Vagina (tissue), 2 donors: ENCODE data around the gene CLDN16. TPM values are rescaled to one million over a fixed set of nuclear protein-coding genes. Genes with fewer than 3 reads are reported as not detected.

Experiments
- DNase-seq, 2 donors: peaks; one replicate each; pipeline ENCODE4 v3.0.0-alpha.2; 2017; ENCODE audit errors: extremely low spot score in 2 of 2
- H3K27ac ChIP-seq: fragments of 200-600 bp; sonication (generic); one replicate; pipeline ENCODE4 v1.5.1; 2019
- H3K27me3 ChIP-seq: fragments of 200-600 bp; sonication (generic); one replicate; pipeline ENCODE4 v1.5.1; 2019
- H3K36me3 ChIP-seq, 2 donors: fragments of 200-600 bp; sonication (generic); one replicate each; pipeline ENCODE4 v1.5.1; 2017 to 2019
- H3K4me1 ChIP-seq: fragments of 200-600 bp; sonication (generic); one replicate; pipeline ENCODE4 v1.5.1; 2019
- H3K4me3 ChIP-seq, 2 donors: fragments of 200-600 bp; sonication (generic); 1 replicate in 1 of 2; 2 replicates in 1 of 2; pipeline ENCODE4 v1.5.1; 2016 to 2019
- H3K9me3 ChIP-seq: fragments of 200-600 bp; sonication (generic); one replicate; pipeline ENCODE4 v1.5.1; 2019
- CTCF ChIP-seq, 3 experiments: fragments of 450-650 bp in 2 of 3; fragments of 200-600 bp in 1 of 3; sonication (generic) in 1 of 3; IDR thresholded peaks; one replicate each; pipeline ENCODE4 v1.5.1; 2017 to 2019; ENCODE audit warnings: antibody characterized with exemption in 3 of 3, mild to moderate bottlenecking in 2 of 3, moderate library complexity in 2 of 3
- POLR2A ChIP-seq, 2 donors: fragments of 450-650 bp; IDR thresholded peaks; one replicate each; pipeline ENCODE4 v1.6.1; 2017; ENCODE audit warnings: antibody characterized with exemption in 2 of 2, mild to moderate bottlenecking in 2 of 2, moderate library complexity in 2 of 2
- POLR2AphosphoS5 ChIP-seq, 2 donors: sonication (generic); formaldehyde crosslinking; IDR thresholded peaks; one replicate each; pipeline ENCODE4 v1.9.0; 2017; ENCODE audit warnings: antibody characterized with exemption in 2 of 2, mild to moderate bottlenecking in 2 of 2, low read depth in 1 of 2; ENCODE audit not compliant: insufficient read depth in 1 of 2
- intact Hi-C: fragments of 100-400 bp; cut with DNase I; formaldehyde crosslinking; loops from one replicate; pipeline ENCODE4 v1.15.1; 2023
- total RNA-seq: library from RNA; depleted of rRNA; stranded (reverse); fragments of >200 nt; gene quantifications from one replicate; pipeline ENCODE4 v1.2.3, GENCODE V29; 2016

CLDN16 gene
- total RNA-seq, 1 donor from 2014 or later, result 0.49 TPM

- H3K27ac ChIP-seq, result no peak overlapping the region
- H3K4me3 ChIP-seq, result no peak overlapping the region
- TF ChIP-seq POLR2AphosphoS5 (IDR thresholded peaks at IDR 0.05; ENCODE audit: insufficient read depth in 1 of 2, low read depth in 1 of 2), result no peak
- TF ChIP-seq POLR2A (IDR thresholded peaks at IDR 0.05), result no peak
- no peak for TF ChIP-seq CTCF (IDR thresholded peaks at IDR 0.05)
- no peaks in the 10 kb centered on the region for H3K27me3 ChIP-seq
- no peaks in the 10 kb centered on the region for H3K9me3 ChIP-seq
- no peaks in the 10 kb centered on the region for H3K36me3 ChIP-seq
- H3K4me1 ChIP-seq, result no peaks in the 10 kb centered on the region
- intact Hi-C loops, result no loop called here
- no peak for DNase-seq
Observed at GRCh38 chr3:190444006-190444405, 56.0 kb downstream of the CLDN16 start.

GRCh38 chr3:190444576-190445145, 56.7 kb downstream of the CLDN16 start:
- no peaks in the 10 kb centered on the region for H3K27me3 ChIP-seq
- no peak for DNase-seq
- TF ChIP-seq POLR2AphosphoS5 (IDR thresholded peaks at IDR 0.05; ENCODE audit: insufficient read depth in 1 of 2, low read depth in 1 of 2) (no peak), POLR2A (IDR thresholded peaks at IDR 0.05) (no peak), CTCF (IDR thresholded peaks at IDR 0.05) (no peak)
- no peak overlapping the region for H3K4me3 ChIP-seq
- intact Hi-C loops, result no loop called here
- H3K36me3 ChIP-seq, result no peaks in the 10 kb centered on the region
- H3K9me3 ChIP-seq, result no peaks in the 10 kb centered on the region
- H3K27ac ChIP-seq, result no peak overlapping the region
- H3K4me1 ChIP-seq, result no peaks in the 10 kb centered on the region

DNA sequence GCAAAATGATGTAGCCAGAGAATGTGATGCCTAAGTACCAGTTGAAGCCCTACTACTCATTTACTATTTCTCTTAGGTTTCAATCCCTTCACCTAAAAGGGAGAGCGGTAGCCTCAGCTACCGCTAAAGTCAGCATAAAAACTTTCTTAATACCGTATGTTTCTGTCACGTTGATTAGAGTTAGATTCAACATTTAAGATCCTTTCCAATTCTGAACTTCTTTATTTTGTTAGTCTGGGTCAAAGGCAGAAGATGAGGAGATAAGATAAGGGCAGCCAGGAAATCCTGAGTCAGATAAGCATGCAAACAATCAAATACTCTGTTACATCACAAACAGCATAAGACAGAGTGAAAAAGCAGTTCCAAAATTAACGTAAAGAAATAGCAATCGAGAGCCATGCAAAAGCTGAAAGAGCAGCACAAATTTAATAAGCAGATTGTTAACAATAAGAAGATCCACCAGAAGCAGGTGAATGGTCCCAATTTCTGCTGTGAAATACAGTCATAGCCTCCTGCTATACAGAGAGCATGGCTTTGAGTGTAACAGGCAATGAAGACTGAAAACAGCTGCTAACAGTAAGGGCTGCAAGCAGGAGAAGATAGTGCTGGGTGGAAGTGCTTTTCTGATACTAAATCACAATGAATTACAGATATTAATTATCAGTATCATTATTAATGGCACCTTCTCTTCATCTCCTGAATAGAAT, 58.8 kb downstream of the CLDN16 start:
- Histone ChIP-seq H3K36me3 (no peaks in the 10 kb centered on the region), H3K4me3 (no peak overlapping the region), H3K4me1 (no peaks in the 10 kb centered on the region), H3K9me3 (no peaks in the 10 kb centered on the region), H3K27me3 (no peaks in the 10 kb centered on the region), H3K27ac (no peak overlapping the region)
- TF ChIP-seq POLR2AphosphoS5 (IDR thresholded peaks at IDR 0.05; ENCODE audit: insufficient read depth in 1 of 2, low read depth in 1 of 2) (no peak), CTCF (IDR thresholded peaks at IDR 0.05) (no peak), POLR2A (IDR thresholded peaks at IDR 0.05) (no peak)
- intact Hi-C loops, result no loop called here
- DNase-seq, result no peak

DNA sequence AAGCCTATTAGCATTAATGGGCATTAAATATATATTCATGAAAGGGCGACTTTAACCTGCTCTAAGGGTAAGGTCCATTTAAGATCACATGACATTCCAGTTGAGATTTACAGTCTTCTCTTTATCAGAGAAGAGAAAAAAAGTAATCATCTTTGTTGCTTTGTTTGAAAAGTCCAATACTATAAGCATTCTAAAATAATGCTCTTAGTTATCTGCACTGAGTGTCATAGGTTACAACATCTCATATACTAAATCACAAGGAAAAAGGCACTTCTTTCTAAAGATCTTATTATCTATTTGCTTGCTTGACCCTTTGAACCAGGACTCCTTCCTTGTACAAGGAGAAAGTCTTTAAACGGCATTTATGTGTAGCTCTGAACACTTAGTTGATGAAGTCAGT, 60.3 kb downstream of the CLDN16 start:
- Histone ChIP-seq H3K27ac (no peak overlapping the region), H3K27me3 (no peaks in the 10 kb centered on the region), H3K36me3 (no peaks in the 10 kb centered on the region), H3K4me3 (no peak overlapping the region), H3K9me3 (no peaks in the 10 kb centered on the region), H3K4me1 (no peaks in the 10 kb centered on the region)
- TF ChIP-seq POLR2A (IDR thresholded peaks at IDR 0.05) (no peak), CTCF (IDR thresholded peaks at IDR 0.05) (no peak), POLR2AphosphoS5 (IDR thresholded peaks at IDR 0.05; ENCODE audit: insufficient read depth in 1 of 2, low read depth in 1 of 2) (no peak)
- no peak for DNase-seq
- intact Hi-C loops, result no loop called here

- no peak within 1 kb of the TSS for H3K4me3 ChIP-seq
- H3K4me1 ChIP-seq, result no peaks in the 10 kb centered on the region
- no peak for TF ChIP-seq POLR2AphosphoS5 (IDR thresholded peaks at IDR 0.05; ENCODE audit: insufficient read depth in 1 of 2, low read depth in 1 of 2)
- TF ChIP-seq CTCF (IDR thresholded peaks at IDR 0.05), result no peak
- TF ChIP-seq POLR2A (IDR thresholded peaks at IDR 0.05), result no peak
- no peaks in the 10 kb centered on the region for H3K27me3 ChIP-seq
- no peaks in the 10 kb centered on the region for H3K9me3 ChIP-seq
- no peaks in the 10 kb centered on the region for H3K36me3 ChIP-seq
- no peak for DNase-seq
- no peak within 1 kb of the TSS for H3K27ac ChIP-seq
- intact Hi-C loops, result no loop called here
Observed at GRCh38 chr3:190449801-190450200, 61.8 kb downstream of the CLDN16 start, which contains the start of gene TMEM207. Gene TMEM207, minus strand, starts transcription at chr3:190449901. Its CDS starts 92 bp downstream, at chr3:190449809.
